ENCODE results near the gene CMIP. TPM values are rescaled to one million over a fixed set of nuclear protein-coding genes. Genes with fewer than 3 reads are reported as not detected.

CMIP gene
- polyA plus RNA-seq, 1 donor from 2014 or later = 15.1 TPM

DNA sequence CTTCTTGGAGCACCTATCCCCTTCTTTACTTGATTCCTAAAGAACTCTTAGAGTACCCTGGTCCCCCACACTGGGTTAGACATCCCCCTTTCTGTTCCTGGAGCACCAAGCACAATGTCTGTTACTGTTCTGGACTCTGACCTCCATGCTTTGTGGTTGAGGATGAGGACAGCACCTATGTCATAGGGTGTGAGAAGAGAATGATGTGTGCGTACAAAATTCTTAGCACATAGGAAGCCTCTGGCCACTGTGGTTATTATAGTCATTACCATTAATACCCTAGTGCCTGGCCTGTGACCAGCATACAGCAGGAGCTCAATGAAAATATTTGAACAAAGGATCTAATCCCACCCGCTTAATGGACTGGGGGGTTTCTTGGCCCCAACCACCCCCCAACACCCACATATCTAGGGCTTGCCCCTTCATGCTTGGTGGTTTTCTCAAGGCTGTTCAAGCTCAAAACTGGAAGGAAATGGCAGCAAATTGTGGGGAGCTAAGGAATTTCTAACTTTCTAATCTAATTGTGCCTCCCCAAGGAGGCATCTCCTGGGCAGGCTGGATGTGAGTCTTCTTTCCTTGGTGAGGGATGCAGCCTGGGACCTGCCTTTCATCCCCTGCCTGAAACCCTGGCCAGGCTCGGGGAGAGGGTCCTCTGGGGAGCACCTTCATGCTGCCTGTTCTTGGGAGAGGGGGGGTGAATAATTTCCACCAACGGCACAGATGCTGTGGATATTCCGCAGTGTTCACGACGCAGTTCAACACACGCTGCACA is 1.5 kb upstream of the CMIP start:
- Histone ChIP-seq H4K20me1 (ENCODE audit: insufficient read depth) (no peaks in the 10 kb centered on the region), H3F3A (ENCODE audit: insufficient read depth, low read length, poor library complexity, severe bottlenecking) (no peaks in the 10 kb centered on the region), H3K4me2 (ENCODE audit: low read length) (peak overlapping the region; percentile 57), H3K27ac (ENCODE audit: low read length) (peak overlapping the region; percentile 78), H3K9ac (ENCODE audit: low read length) (peak overlapping the region; percentile 92), H3K36me3 (ENCODE audit: insufficient read depth, low read length) (no peaks in the 10 kb centered on the region), H3K27me3 (ENCODE audit: insufficient read depth, low read depth, low read length) (no peaks in the 10 kb centered on the region), H2AFZ (ENCODE audit: low read depth, low read length) (no peak overlapping the region), H3K4me3 (ENCODE audit: low read length) (peak overlapping the region; percentile 79), H3K79me2 (replicated peaks; ENCODE audit: insufficient read depth, low read length) (peaks cover 30% of the 10 kb centered on the region), H3K9me2 (ENCODE audit: insufficient read depth, low read length) (no peaks in the 10 kb centered on the region), H3K9me3 (ENCODE audit: low read length) (no peaks in the 10 kb centered on the region)
- TF ChIP-seq POLR2AphosphoS5 (IDR thresholded peaks at IDR 0.05) (peak; percentile 40), SMC3 (conservative IDR thresholded peaks at IDR 0.05; ENCODE audit: poor library complexity) (no peak)

DNA sequence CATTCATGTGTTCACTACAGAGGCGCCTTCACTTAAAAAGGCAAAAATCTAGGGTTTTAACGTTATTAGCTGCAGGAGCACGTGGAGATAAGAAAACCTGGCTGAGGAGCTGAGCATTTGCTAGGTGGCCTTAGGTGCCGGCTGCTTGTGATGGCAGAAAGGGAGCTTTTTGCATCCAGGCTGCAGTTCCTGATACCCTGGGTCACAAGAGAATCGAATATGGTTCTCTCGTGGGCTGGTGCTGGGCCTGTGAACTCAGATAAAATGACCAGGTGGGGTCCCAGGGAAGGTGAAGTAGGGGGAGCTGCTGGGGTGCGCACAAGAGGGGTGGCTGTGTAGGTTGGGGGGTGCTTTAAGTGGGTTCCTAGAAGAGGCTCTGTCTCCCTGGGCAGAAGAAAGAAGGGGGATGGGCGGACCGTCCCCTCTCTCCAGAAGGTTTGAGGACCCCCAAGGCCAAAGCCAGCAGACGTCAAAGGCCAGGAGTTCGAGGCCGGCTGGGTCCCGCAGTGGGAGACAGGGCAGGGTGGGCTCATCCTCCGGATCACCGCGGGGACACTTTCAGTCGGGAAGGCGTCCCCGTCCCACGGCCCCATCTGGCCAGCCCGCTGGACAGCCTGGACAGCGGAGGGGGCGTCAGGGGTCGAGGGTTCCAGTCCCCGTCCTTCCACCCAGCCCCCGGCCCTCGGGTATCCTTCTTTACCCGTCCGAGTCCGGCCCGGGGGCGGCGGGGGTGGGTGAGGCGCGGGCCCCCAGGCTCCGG is 740 bp upstream of the CMIP start:
- H3F3A ChIP-seq (ENCODE audit: insufficient read depth, low read length, poor library complexity, severe bottlenecking) = no peaks in the 10 kb centered on the region
- H3K79me2 ChIP-seq (replicated peaks; ENCODE audit: insufficient read depth, low read length) = peaks cover 38% of the 10 kb centered on the region
- peak overlapping the region; percentile 85 for H2AFZ ChIP-seq (ENCODE audit: low read depth, low read length)
- H3K4me3 ChIP-seq (ENCODE audit: low read length) = peak overlapping the region; percentile 79
- H3K27ac ChIP-seq (ENCODE audit: low read length) = peak overlapping the region; percentile 78
- H3K9me3 ChIP-seq (ENCODE audit: low read length) = no peaks in the 10 kb centered on the region
- TF ChIP-seq POLR2AphosphoS5 (IDR thresholded peaks at IDR 0.05) (no peak), RAD21 (conservative IDR thresholded peaks at IDR 0.05) (no peak), TAF1 (IDR thresholded peaks at IDR 0.05; ENCODE audit: low read depth) (no peak), MXI1 (conservative IDR thresholded peaks at IDR 0.05; ENCODE audit: poor library complexity, severe bottlenecking) (no peak), SMC3 (conservative IDR thresholded peaks at IDR 0.05; ENCODE audit: poor library complexity) (no peak)
- TF ChIP-seq, protein P1, sequence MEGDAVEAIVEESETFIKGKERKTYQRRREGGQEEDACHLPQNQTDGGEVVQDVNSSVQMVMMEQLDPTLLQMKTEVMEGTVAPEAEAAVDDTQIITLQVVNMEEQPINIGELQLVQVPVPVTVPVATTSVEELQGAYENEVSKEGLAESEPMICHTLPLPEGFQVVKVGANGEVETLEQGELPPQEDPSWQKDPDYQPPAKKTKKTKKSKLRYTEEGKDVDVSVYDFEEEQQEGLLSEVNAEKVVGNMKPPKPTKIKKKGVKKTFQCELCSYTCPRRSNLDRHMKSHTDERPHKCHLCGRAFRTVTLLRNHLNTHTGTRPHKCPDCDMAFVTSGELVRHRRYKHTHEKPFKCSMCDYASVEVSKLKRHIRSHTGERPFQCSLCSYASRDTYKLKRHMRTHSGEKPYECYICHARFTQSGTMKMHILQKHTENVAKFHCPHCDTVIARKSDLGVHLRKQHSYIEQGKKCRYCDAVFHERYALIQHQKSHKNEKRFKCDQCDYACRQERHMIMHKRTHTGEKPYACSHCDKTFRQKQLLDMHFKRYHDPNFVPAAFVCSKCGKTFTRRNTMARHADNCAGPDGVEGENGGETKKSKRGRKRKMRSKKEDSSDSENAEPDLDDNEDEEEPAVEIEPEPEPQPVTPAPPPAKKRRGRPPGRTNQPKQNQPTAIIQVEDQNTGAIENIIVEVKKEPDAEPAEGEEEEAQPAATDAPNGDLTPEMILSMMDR (IDR thresholded peaks at IDR 0.05; ENCODE audit: poor library complexity, severe bottlenecking) = no peak
- TF ChIP-seq, protein P2, sequence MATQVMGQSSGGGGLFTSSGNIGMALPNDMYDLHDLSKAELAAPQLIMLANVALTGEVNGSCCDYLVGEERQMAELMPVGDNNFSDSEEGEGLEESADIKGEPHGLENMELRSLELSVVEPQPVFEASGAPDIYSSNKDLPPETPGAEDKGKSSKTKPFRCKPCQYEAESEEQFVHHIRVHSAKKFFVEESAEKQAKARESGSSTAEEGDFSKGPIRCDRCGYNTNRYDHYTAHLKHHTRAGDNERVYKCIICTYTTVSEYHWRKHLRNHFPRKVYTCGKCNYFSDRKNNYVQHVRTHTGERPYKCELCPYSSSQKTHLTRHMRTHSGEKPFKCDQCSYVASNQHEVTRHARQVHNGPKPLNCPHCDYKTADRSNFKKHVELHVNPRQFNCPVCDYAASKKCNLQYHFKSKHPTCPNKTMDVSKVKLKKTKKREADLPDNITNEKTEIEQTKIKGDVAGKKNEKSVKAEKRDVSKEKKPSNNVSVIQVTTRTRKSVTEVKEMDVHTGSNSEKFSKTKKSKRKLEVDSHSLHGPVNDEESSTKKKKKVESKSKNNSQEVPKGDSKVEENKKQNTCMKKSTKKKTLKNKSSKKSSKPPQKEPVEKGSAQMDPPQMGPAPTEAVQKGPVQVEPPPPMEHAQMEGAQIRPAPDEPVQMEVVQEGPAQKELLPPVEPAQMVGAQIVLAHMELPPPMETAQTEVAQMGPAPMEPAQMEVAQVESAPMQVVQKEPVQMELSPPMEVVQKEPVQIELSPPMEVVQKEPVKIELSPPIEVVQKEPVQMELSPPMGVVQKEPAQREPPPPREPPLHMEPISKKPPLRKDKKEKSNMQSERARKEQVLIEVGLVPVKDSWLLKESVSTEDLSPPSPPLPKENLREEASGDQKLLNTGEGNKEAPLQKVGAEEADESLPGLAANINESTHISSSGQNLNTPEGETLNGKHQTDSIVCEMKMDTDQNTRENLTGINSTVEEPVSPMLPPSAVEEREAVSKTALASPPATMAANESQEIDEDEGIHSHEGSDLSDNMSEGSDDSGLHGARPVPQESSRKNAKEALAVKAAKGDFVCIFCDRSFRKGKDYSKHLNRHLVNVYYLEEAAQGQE (IDR thresholded peaks at IDR 0.05; ENCODE audit: borderline replicate concordance) = no peak
- no peaks in the 10 kb centered on the region for H3K9me2 ChIP-seq (ENCODE audit: insufficient read depth, low read length)
- H3K9ac ChIP-seq (ENCODE audit: low read length) = peak overlapping the region; percentile 92
- peak overlapping the region; percentile 57 for H3K4me2 ChIP-seq (ENCODE audit: low read length)
- H4K20me1 ChIP-seq (ENCODE audit: insufficient read depth) = no peaks in the 10 kb centered on the region
- no peaks in the 10 kb centered on the region for H3K36me3 ChIP-seq (ENCODE audit: insufficient read depth, low read length)
- no peaks in the 10 kb centered on the region for H3K27me3 ChIP-seq (ENCODE audit: insufficient read depth, low read depth, low read length)
